ENCODE measurements around the gene MAP3K3. TPM values are rescaled to one million over a fixed set of nuclear protein-coding genes. Genes with fewer than 3 reads are reported as not detected.

MAP3K3 gene
- total RNA-seq, 1 experiment from 2014 or later: 14.1 TPM

GRCh38 chr17:63709110-63709509, 86.9 kb downstream of the MAP3K3 start:
- H3K9me3 ChIP-seq (ENCODE audit: insufficient read depth, low read depth): no peaks in the 10 kb centered on the region
- POLR2A ChIA-PET (ENCODE audit: unreplicated experiment): no interaction called here
- no peaks in the 10 kb centered on the region for H4K20me1 ChIP-seq (ENCODE audit: insufficient read depth)
- no peak overlapping the region for H3K4me2 ChIP-seq
- TF ChIP-seq CTCF (conservative IDR thresholded peaks at IDR 0.05) (no peak), EZH2 (IDR thresholded peaks at IDR 0.05; ENCODE audit: low read depth) (no peak)
- H3K27ac ChIP-seq: no peak overlapping the region
- H2AFZ ChIP-seq: no peak overlapping the region
- H3K4me3 ChIP-seq: no peak overlapping the region
- no peaks in the 10 kb centered on the region for H3F3A ChIP-seq (ENCODE audit: insufficient read depth, low read depth)
- no peaks in the 10 kb centered on the region for H3K9me2 ChIP-seq (ENCODE audit: insufficient read depth)
- no peaks in the 10 kb centered on the region for H3K4me1 ChIP-seq (replicated peaks; ENCODE audit: insufficient read depth)
- CTCF ChIA-PET: no interaction called here
- no peaks in the 10 kb centered on the region for H3K79me2 ChIP-seq (ENCODE audit: low read depth)
- BruUV-seq (replicated peaks): no TSS peak
- DNase-seq: no peak
- H3K36me3 ChIP-seq (ENCODE audit: low read depth): no peaks in the 10 kb centered on the region
- intact Hi-C loops (cut with micrococcal nuclease; ENCODE audit: unreplicated experiment): no loop called here
- no peaks in the 10 kb centered on the region for H3K27me3 ChIP-seq (ENCODE audit: insufficient read depth, low read depth)

GRCh38 chr17:63714550-63715277, 92.5 kb downstream of the MAP3K3 start:
- CTCF ChIA-PET: no interaction called here
- H3K9me3 ChIP-seq (ENCODE audit: insufficient read depth, low read depth): no peaks in the 10 kb centered on the region
- H3K9me2 ChIP-seq (ENCODE audit: insufficient read depth): no peaks in the 10 kb centered on the region
- TF ChIP-seq EZH2 (IDR thresholded peaks at IDR 0.05; ENCODE audit: low read depth): no peak
- TF ChIP-seq CTCF (conservative IDR thresholded peaks at IDR 0.05): no peak
- no peaks in the 10 kb centered on the region for H3K4me1 ChIP-seq (replicated peaks; ENCODE audit: insufficient read depth)
- intact Hi-C loops (cut with micrococcal nuclease; ENCODE audit: unreplicated experiment): no loop called here
- H3K79me2 ChIP-seq (ENCODE audit: low read depth): no peaks in the 10 kb centered on the region
- no peaks in the 10 kb centered on the region for H3K36me3 ChIP-seq (ENCODE audit: low read depth)
- POLR2A ChIA-PET (ENCODE audit: unreplicated experiment): no interaction called here
- no peak overlapping the region for H2AFZ ChIP-seq
- no peaks in the 10 kb centered on the region for H3F3A ChIP-seq (ENCODE audit: insufficient read depth, low read depth)
- H3K27me3 ChIP-seq (ENCODE audit: insufficient read depth, low read depth): no peaks in the 10 kb centered on the region
- H3K4me3 ChIP-seq: no peak overlapping the region
- DNase-seq: no peak
- BruUV-seq (replicated peaks): no TSS peak
- H3K4me2 ChIP-seq: no peak overlapping the region
- H3K27ac ChIP-seq: no peak overlapping the region
- H4K20me1 ChIP-seq (ENCODE audit: insufficient read depth): no peaks in the 10 kb centered on the region

GRCh38 chr17:63716426-63716825, 94.2 kb downstream of the MAP3K3 start:
- Histone ChIP-seq H3K9me3 (ENCODE audit: insufficient read depth, low read depth) (no peaks in the 10 kb centered on the region), H3K79me2 (ENCODE audit: low read depth) (no peaks in the 10 kb centered on the region), H3K4me2 (no peak overlapping the region), H3K4me1 (replicated peaks; ENCODE audit: insufficient read depth) (no peaks in the 10 kb centered on the region), H2AFZ (no peak overlapping the region), H3K27me3 (ENCODE audit: insufficient read depth, low read depth) (no peaks in the 10 kb centered on the region), H3K27ac (no peak overlapping the region), H3K36me3 (ENCODE audit: low read depth) (no peaks in the 10 kb centered on the region), H4K20me1 (ENCODE audit: insufficient read depth) (no peaks in the 10 kb centered on the region), H3F3A (ENCODE audit: insufficient read depth, low read depth) (no peaks in the 10 kb centered on the region), H3K4me3 (no peak overlapping the region), H3K9me2 (ENCODE audit: insufficient read depth) (no peaks in the 10 kb centered on the region)
- intact Hi-C loops (cut with micrococcal nuclease; ENCODE audit: unreplicated experiment): no loop called here
- POLR2A ChIA-PET (ENCODE audit: unreplicated experiment): interaction anchor here (0.6 to 0.9 kb wide), 2 partner anchors 57 to 166 kb away, joined by 3 to 9 read pairs; no protein-coding TSS in a partner anchor
- CTCF ChIA-PET: no interaction called here
- no TSS peak for BruUV-seq (replicated peaks)
- DNase-seq: no peak
- TF ChIP-seq EZH2 (IDR thresholded peaks at IDR 0.05; ENCODE audit: low read depth): no peak
- no peak for TF ChIP-seq CTCF (conservative IDR thresholded peaks at IDR 0.05)
